Kidney (tissue), 14 donors: ENCODE measurements around the gene SPATS2L. TPM values are rescaled to one million over a fixed set of nuclear protein-coding genes. Genes with fewer than 3 reads are reported as not detected.

ENCODE experiments used
- DNase-seq, 5 donors: peaks; one replicate each; pipeline ENCODE4 v3.0.0-alpha.2; 2013 to 2020
- FAIRE-seq: peaks from 2 replicates; lab custom pipeline; 2012; peaks lifted over from hg19 to GRCh38; lab: Jason Lieb, UNC
- H3K27ac ChIP-seq, 2 donors: one replicate each; pipeline ENCODE4 v1.7.0; 2013; ENCODE audit warnings: low read depth in 2 of 2, low read length in 2 of 2, inconsistent platforms in 1 of 2
- H3K27me3 ChIP-seq: one replicate; pipeline ENCODE4 v1.7.1; 2013; ENCODE audit warnings: low read length, inconsistent platforms; ENCODE audit not compliant: control insufficient read depth, insufficient read depth
- H3K36me3 ChIP-seq, 3 donors: one replicate each; pipeline versions ENCODE4 v1.7.0 to v1.7.1; 2013; ENCODE audit warnings: low read length in 3 of 3, control low read depth in 1 of 3, inconsistent platforms in 1 of 3; ENCODE audit not compliant: insufficient read depth in 3 of 3, control insufficient read depth in 2 of 3
- H3K4me1 ChIP-seq, 3 donors: one replicate each; pipeline versions ENCODE4 v1.7.0 to v1.7.1; 2013; ENCODE audit warnings: low read length in 3 of 3, inconsistent platforms in 1 of 3, low read depth in 1 of 3; ENCODE audit not compliant: control insufficient read depth in 2 of 3, insufficient read depth in 2 of 3
- H3K4me3 ChIP-seq, 3 donors: one replicate each; pipeline versions ENCODE4 v1.7.0 to v1.8.1; 2013; ENCODE audit warnings: low read length in 3 of 3, control low read depth in 1 of 3, inconsistent platforms in 1 of 3
- H3K9ac ChIP-seq, 3 donors: one replicate each; pipeline versions ENCODE4 v1.7.0 to v1.7.1; 2013; ENCODE audit warnings: low read length in 3 of 3, control low read depth in 1 of 3, inconsistent platforms in 1 of 3
- H3K9me3 ChIP-seq, 3 donors: one replicate each; pipeline versions ENCODE4 v1.7.0 to v1.7.1; 2013; ENCODE audit warnings: low read length in 3 of 3, control low read depth in 1 of 3, inconsistent platforms in 1 of 3; ENCODE audit not compliant: control insufficient read depth in 2 of 3, insufficient read depth in 1 of 3
- intact Hi-C: fragments of 100-400 bp; cut with DNase I; formaldehyde crosslinking; loops from one replicate; pipeline ENCODE4 v1.11.1; 2022
- polyA plus RNA-seq: library from polyadenylated mRNA; stranded (reverse); fragments of 350-450 nt; fragmentation: Illumina TruSeq; extraction: RNeasy Lipid Tissue Mini Kit (QIAGEN cat#74804); gene quantifications from one replicate; pipeline ENCODE4 v1.2.3, GENCODE V29; 2014; ENCODE audit warnings: low read depth, low replicate concordance; ENCODE audit not compliant: insufficient read depth
- total RNA-seq: library from RNA; stranded (reverse); fragmentation: NEBNext Ultra II Directional; extraction: Animal tissue kit (Norgen Biotek cat#: 25700); gene quantifications from one replicate; pipeline ENCODE4 v1.2.1, GENCODE V29; 2021
- TF ChIP-seq, protein P1 (sequence below): IDR thresholded peaks from 3 replicates; pipeline ENCODE4 v1.5.1; 2012; ENCODE audit warnings: mild to moderate bottlenecking, moderate library complexity, borderline replicate concordance; ENCODE audit not compliant: insufficient read depth; ENCODE audit errors: extremely low read depth
- donor health status: control.
- donor health status: control.
- donor health status: control.
- donor health status: control.
- donor health status: control.
- donor health status: DM: yes; HTN: yes; CAD: no.
- donor health status: Normal renal cell carcinoma (clear cell type).

SPATS2L gene
- total and polyA plus RNA-seq, 2 donors from 2014 or later: 86.1 to 166 TPM

DNA sequence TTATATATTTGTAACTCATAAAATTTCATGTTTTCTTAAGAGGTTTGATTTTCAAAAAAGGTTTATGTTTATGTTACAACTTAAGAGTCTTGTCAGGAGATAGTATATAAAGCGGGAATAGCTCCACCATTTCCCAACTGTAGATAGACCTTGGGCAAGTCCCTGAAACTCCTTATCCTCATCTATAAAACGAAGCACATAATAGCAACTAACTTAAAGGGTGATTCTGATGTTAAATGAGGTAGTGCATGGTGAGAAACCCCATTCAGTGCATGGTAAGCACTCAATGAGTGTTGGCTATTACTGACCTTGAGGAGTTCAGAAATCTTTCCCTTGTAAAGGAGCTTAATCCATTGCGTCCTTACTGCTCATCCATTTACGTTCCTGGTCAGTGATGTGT lies 169.3 kb downstream of the SPATS2L start:
- Histone ChIP-seq H3K36me3 (peaks cover 0 to 33% (median 22%) of the 10 kb centered on the region in 3 donors), H3K27ac (no peak overlapping the region)

DNA sequence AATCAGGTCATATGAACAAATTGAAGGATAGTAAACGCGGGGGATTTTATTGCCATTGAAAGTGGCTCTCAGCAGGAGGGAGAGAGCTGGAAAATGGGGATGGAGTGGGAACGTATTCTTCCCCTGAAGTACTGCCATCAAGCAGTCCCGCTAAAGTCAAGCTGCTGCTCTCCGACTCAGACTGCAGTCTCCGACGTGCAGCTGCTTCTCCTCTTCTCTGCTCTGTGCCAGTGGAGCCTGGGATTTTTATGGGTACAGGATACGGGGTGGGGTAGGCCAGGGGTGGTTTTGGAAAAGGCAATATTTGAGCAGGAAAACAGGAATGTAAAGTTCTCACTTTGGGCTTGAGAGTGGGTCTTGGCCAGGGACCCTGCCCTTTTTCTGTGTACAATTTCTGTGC lies 170.3 kb downstream of the SPATS2L start:
- DNase-seq: no peak
- intact Hi-C loops: loop anchor here (10.0 kb wide), 1 partner anchor 492 kb away; no protein-coding TSS in a partner anchor
- Histone ChIP-seq H3K4me3 (no peak overlapping the region), H3K36me3 (peaks cover 0 to 33% (median 22%) of the 10 kb centered on the region in 3 donors), H3K4me1 (no peaks in the 10 kb centered on the region), H3K9ac (no peak overlapping the region), H3K9me3 (no peaks in the 10 kb centered on the region), H3K27ac (no peak overlapping the region), H3K27me3 (no peaks in the 10 kb centered on the region)
- TF ChIP-seq, protein P1, sequence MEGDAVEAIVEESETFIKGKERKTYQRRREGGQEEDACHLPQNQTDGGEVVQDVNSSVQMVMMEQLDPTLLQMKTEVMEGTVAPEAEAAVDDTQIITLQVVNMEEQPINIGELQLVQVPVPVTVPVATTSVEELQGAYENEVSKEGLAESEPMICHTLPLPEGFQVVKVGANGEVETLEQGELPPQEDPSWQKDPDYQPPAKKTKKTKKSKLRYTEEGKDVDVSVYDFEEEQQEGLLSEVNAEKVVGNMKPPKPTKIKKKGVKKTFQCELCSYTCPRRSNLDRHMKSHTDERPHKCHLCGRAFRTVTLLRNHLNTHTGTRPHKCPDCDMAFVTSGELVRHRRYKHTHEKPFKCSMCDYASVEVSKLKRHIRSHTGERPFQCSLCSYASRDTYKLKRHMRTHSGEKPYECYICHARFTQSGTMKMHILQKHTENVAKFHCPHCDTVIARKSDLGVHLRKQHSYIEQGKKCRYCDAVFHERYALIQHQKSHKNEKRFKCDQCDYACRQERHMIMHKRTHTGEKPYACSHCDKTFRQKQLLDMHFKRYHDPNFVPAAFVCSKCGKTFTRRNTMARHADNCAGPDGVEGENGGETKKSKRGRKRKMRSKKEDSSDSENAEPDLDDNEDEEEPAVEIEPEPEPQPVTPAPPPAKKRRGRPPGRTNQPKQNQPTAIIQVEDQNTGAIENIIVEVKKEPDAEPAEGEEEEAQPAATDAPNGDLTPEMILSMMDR: no peak
- FAIRE-seq: no peak

More for the DNA sequence above, 169.3 kb downstream of the SPATS2L start:
- H3K4me3 ChIP-seq: no peak overlapping the region
- no peaks in the 10 kb centered on the region for H3K9me3 ChIP-seq
- H3K27me3 ChIP-seq: no peaks in the 10 kb centered on the region
- H3K9ac ChIP-seq: no peak overlapping the region
- DNase-seq (no peak), FAIRE-seq (no peak)
- TF ChIP-seq, protein P1: no peak
- no peaks in the 10 kb centered on the region for H3K4me1 ChIP-seq
- intact Hi-C loops: loop anchor here (10.0 kb wide), 1 partner anchor 491 kb away; no protein-coding TSS in a partner anchor

DNA sequence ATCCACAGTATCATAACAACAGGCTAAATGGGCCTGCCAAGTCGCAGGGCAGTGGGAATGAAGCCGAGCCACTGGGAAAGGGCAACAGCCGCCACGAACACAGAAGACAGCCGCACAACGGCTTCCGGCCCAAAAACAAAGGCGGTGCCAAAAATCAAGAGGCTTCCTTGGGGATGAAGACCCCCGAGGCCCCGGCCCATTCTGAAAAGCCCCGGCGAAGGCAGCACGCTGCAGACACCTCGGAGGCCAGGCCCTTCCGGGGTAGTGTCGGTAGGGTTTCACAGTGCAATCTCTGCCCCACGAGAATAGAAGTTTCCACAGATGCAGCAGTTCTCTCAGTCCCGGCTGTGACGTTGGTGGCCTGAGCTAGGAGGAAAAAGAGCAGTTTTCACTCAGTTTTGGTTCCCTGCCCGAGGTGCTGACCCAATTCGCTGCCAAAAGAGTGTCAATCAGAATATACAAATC lies 171.2 kb downstream of the SPATS2L start:
- Histone ChIP-seq H3K27me3 (no peaks in the 10 kb centered on the region), H3K36me3 (peaks cover 0 to 33% (median 19%) of the 10 kb centered on the region in 3 donors), H3K9ac (no peak overlapping the region), H3K9me3 (no peaks in the 10 kb centered on the region), H3K27ac (no peak overlapping the region), H3K4me1 (no peaks in the 10 kb centered on the region), H3K4me3 (no peak overlapping the region)
- no peak for FAIRE-seq
- intact Hi-C loops: loop anchor here (10.0 kb wide), 1 partner anchor 493 kb away; no protein-coding TSS in a partner anchor
- no peak for DNase-seq
- TF ChIP-seq, protein P1: no peak
